GM12878 (cell line): ENCODE data around the gene RPL37A. TPM values are rescaled to one million over a fixed set of nuclear protein-coding genes. Genes with fewer than 3 reads are reported as not detected.

Experiments
- ATAC-seq: fragments of 200-7000 bp; cut with Tn5 transposase; 3 replicates; pipeline ENCODE4 v1.9.1; 2020; ENCODE audit warnings: mild to moderate bottlenecking, moderate library complexity
- BruUV-seq: library from RNA; stranded (reverse); fragments of 400-500 nt; replicated peaks from 2 replicates; lab custom pipeline; 2021; lab: Mats Ljungman, UMichigan
- CTCF ChIA-PET: fragments of 300-600 bp; sonication (Branson Sonifier 250); formaldehyde crosslinking; extraction: SDS; loops from one replicate; lab custom pipeline; 2021; ENCODE audit warnings: inconsistent platforms; lab: Yijun Ruan, JAX
- POLR2A ChIA-PET: fragments of 350-600 bp; formaldehyde crosslinking; extraction: SDS; loops from one replicate; lab custom pipeline; 2021; ENCODE audit warnings: inconsistent platforms; lab: Charles Lee
- RAD21 ChIA-PET: fragments of 300-600 bp; sonication (Branson Sonifier 250); formaldehyde crosslinking; loops from one replicate; lab custom pipeline; 2023; ENCODE audit warnings: antibody characterized with exemption; ENCODE audit not compliant: unreplicated experiment; lab: Charles Lee
- SMC1A ChIA-PET: fragments of 300-600 bp; sonication (Branson Sonifier 250); formaldehyde crosslinking; loops from one replicate; lab custom pipeline; 2023; ENCODE audit not compliant: unreplicated experiment, uncharacterized antibody; lab: Charles Lee
- DNase-seq: peaks from one replicate; pipeline ENCODE4 v3.0.0-alpha.2; 2011; ENCODE audit warnings: low read depth, low spot score
- FAIRE-seq: peaks from 3 replicates; lab custom pipeline; 2011; peaks lifted over from hg19 to GRCh38; lab: Jason Lieb, UNC
- H2AFZ ChIP-seq: 2 replicates; pipeline ENCODE4 v1.6.0; 2011; ENCODE audit warnings: low read depth, low read length, control low read depth; ENCODE audit not compliant: control insufficient read depth
- H3K27ac ChIP-seq: 2 replicates; pipeline ENCODE4 v1.5.1; 2011; ENCODE audit warnings: control low read depth; ENCODE audit not compliant: control insufficient read depth, insufficient read depth
- H3K27me3 ChIP-seq, 2 experiments: replicated peaks in 1 of 2; 2 replicates each; pipeline versions ENCODE4 v1.6.0 to v1.6.1; 2011; ENCODE audit warnings: low read length in 1 of 2; ENCODE audit not compliant: control insufficient read depth in 2 of 2, insufficient read depth in 2 of 2
- H3K36me3 ChIP-seq, 2 experiments: 2 replicates each; pipeline ENCODE4 v1.5.1; 2011; ENCODE audit warnings: low read length in 1 of 2; ENCODE audit not compliant: control insufficient read depth in 2 of 2, insufficient read depth in 2 of 2
- H3K4me1 ChIP-seq: 2 replicates; pipeline ENCODE4 v1.6.1; 2011; ENCODE audit warnings: mild to moderate bottlenecking, low read length, moderate library complexity, mixed read lengths; ENCODE audit not compliant: control insufficient read depth, insufficient read depth
- H3K4me2 ChIP-seq: 2 replicates; pipeline ENCODE4 v1.6.0; 2011; ENCODE audit warnings: control low read depth; ENCODE audit not compliant: control insufficient read depth, insufficient read depth
- H3K4me3 ChIP-seq: fragments of 200-600 bp; sonication (generic); 2 replicates; pipeline ENCODE4 v1.5.1; 2016
- H3K79me2 ChIP-seq: 2 replicates; pipeline ENCODE4 v1.6.0; 2011; ENCODE audit warnings: low read length; ENCODE audit not compliant: control insufficient read depth, insufficient read depth
- H3K9ac ChIP-seq: 2 replicates; pipeline ENCODE4 v1.8.0; 2011; ENCODE audit warnings: low read length, control low read depth, mixed read lengths; ENCODE audit not compliant: control insufficient read depth, insufficient read depth
- H3K9me3 ChIP-seq: replicated peaks from 3 replicates; pipeline ENCODE4 v1.5.1; 2011; ENCODE audit warnings: mild to moderate bottlenecking, low read length; ENCODE audit not compliant: control insufficient read depth, insufficient read depth
- H4K20me1 ChIP-seq: 2 replicates; pipeline ENCODE4 v1.6.0; 2011; ENCODE audit not compliant: control insufficient read depth, insufficient read depth
- CHD1 ChIP-seq: IDR thresholded peaks from 2 replicates; pipeline ENCODE4 v1.6.1; 2012; ENCODE audit warnings: low read depth, low read length, improper control_type of control experiment
- EZH2 ChIP-seq: IDR thresholded peaks from 2 replicates; pipeline ENCODE4 v1.6.1; 2012; ENCODE audit warnings: low read depth, mild to moderate bottlenecking, control low read depth, inconsistent platforms, low read length, borderline replicate concordance; ENCODE audit not compliant: control insufficient read depth
- GABPA ChIP-seq: IDR thresholded peaks from 2 replicates; pipeline ENCODE4 v1.6.1; 2014; ENCODE audit warnings: antibody characterized with exemption, low read depth, mild to moderate bottlenecking, inconsistent platforms
- HSF1 ChIP-seq: fragments of 150-350 bp; IDR thresholded peaks from 2 replicates; pipeline ENCODE4 v1.6.1; 2014; ENCODE audit warnings: mild to moderate bottlenecking, low read depth, low read length
- RFX5 ChIP-seq: IDR thresholded peaks from 2 replicates; pipeline ENCODE4 v1.6.1; 2011; ENCODE audit warnings: low read depth, low read length, improper control_type of control experiment
- RUNX3 ChIP-seq: IDR thresholded peaks from 2 replicates; pipeline ENCODE4 v1.6.1; 2012; ENCODE audit warnings: low read length, inconsistent platforms
- SMAD1 ChIP-seq: fragments of 450-650 bp; IDR thresholded peaks from 2 replicates; pipeline ENCODE4 v1.6.1; 2018; ENCODE audit warnings: mild to moderate bottlenecking, low read depth; ENCODE audit not compliant: partially characterized antibody
- SMC3 ChIP-seq: IDR thresholded peaks from 2 replicates; pipeline ENCODE4 v1.6.1; 2011; ENCODE audit warnings: low read length, improper control_type of control experiment, borderline replicate concordance
- ZBED1 ChIP-seq: IDR thresholded peaks from 2 replicates; pipeline ENCODE4 v1.6.1; 2016; ENCODE audit warnings: borderline replicate concordance
- ZBTB11 ChIP-seq: fragments of 450-650 bp; formaldehyde crosslinking; IDR thresholded peaks from 2 replicates; pipeline ENCODE4 v1.5.0; 2022; ENCODE audit warnings: mild to moderate bottlenecking, missing genetic modification characterization
- ZBTB33 ChIP-seq: fragments of 450-650 bp; IDR thresholded peaks from 2 replicates; pipeline ENCODE4 v1.6.1; 2017; ENCODE audit warnings: mild to moderate bottlenecking
- ZZZ3 ChIP-seq: IDR thresholded peaks from 2 replicates; pipeline ENCODE4 v1.6.1; 2011; ENCODE audit warnings: low read depth; ENCODE audit not compliant: control insufficient read depth, insufficient read length
- WGBS: methylation state at CpG from one replicate; pipeline ENCODE4 v1.1.6; 2016; ENCODE audit warnings: low lambda C conversion rate; ENCODE audit not compliant: insufficient replicate concordance, insufficient coverage; ENCODE audit errors: missing lambda C conversion rate; 5-methylcytosine and 5-hydroxymethylcytosine counted together
- in situ Hi-C: fragments of 300-500 bp; cut with MboI; formaldehyde crosslinking; loops from 9 replicates; pipeline ENCODE4 v1.14.3; 2018; ENCODE audit warnings: mixed read lengths
- intact Hi-C: fragments of 100-400 bp; cut with micrococcal nuclease; formaldehyde crosslinking; loops from one replicate; pipeline ENCODE4 v1.14.2; 2022; ENCODE audit not compliant: unreplicated experiment
- polyA plus RNA-seq, 11 experiments: library from polyadenylated mRNA; depleted of rRNA in 4 of 11; unstranded in 6 of 11; stranded (reverse) in 5 of 11; fragments of >200 nt; fragmentation: Nextera tagmentation in 4 of 11; fragmentation: Illumina TruSeq in 1 of 11; extraction: Ambion mirVana in 4 of 11; extraction: Trizol in 1 of 11; gene quantifications; 1 replicate in 1 of 11; 2 replicates in 10 of 11; pipeline versions ENCODE4 v1.2.1 to v1.2.3, GENCODE V29; 2011 to 2016; ENCODE audit warnings: inconsistent platforms in 2 of 11, missing spikeins in 2 of 11, low read depth in 1 of 11
- total RNA-seq, 4 experiments: library from RNA; depleted of rRNA in 3 of 4; stranded (reverse); fragments of >200 nt in 3 of 4; fragmentation: Illumina TruSeq in 1 of 4; extraction: Trizol in 1 of 4; gene quantifications; 2 replicates each; pipeline versions ENCODE4 v1.2.1 to v1.2.3, GENCODE V29; 2013 to 2021

RPL37A gene
- total and polyA plus RNA-seq, 10 of the 15 experiments (the other 5 are each of a cell fraction or from before 2014, with no cell fraction given) = 2,847 to 6,854 (median 5,110) TPM

- TF ChIP-seq RUNX3 (no peak), GABPA (no peak), EZH2 (no peak), CHD1 (no peak)
Measured at GRCh38 chr2:216551234-216552068, 52.8 kb downstream of the RPL37A start (continued).

- 100% methylated on average over 1 of the region's 1 CpG for WGBS
- Histone ChIP-seq H3K4me3 (no peak overlapping the region), H3K4me1 (no peaks in the 10 kb centered on the region), H3K27ac (no peak overlapping the region), H3K79me2 (no peaks in the 10 kb centered on the region), H3K36me3 (no peaks in the 10 kb centered on the region), H3K9me3 (no peaks in the 10 kb centered on the region; the same call in 2 of the 3 replicates), H4K20me1 (no peaks in the 10 kb centered on the region), H3K27me3 (no peaks in the 10 kb centered on the region; a peak in 2 of 4 replicates), H2AFZ (no peak overlapping the region), H3K4me2 (no peak overlapping the region), H3K9ac (no peak overlapping the region)
- CTCF ChIA-PET = no interaction called here
- no TSS peak for BruUV-seq
- DNase-seq (no peak), ATAC-seq (no peak), FAIRE-seq (no peak)
- SMC1A ChIA-PET = no interaction called here
- RAD21 ChIA-PET = no interaction called here
- TF ChIP-seq HSF1 (no peak), ZBTB11 (no peak), RFX5 (no peak), ZBTB33 (no peak), ZZZ3 (no peak), ZBED1 (no peak), SMC3 (no peak), SMAD1 (no peak)
- in situ Hi-C loops (no loop called here), intact Hi-C loops (no loop called here)
- POLR2A ChIA-PET = no interaction called here
Measured at GRCh38 chr2:216553093-216553478, 54.4 kb downstream of the RPL37A start.
